HG03103 (cell line): ENCODE data around the gene ABCD4.

Experiments
- ATAC-seq: cut with Tn5 transposase; IDR thresholded peaks from one replicate; pipeline ENCODE4 v1.9.1; 2021; ENCODE audit warnings: low read depth; ENCODE audit not compliant: unreplicated experiment

ABCD4 gene

GRCh38 chr14:74261288-74261687 is 41.4 kb downstream of the ABCD4 start:
- no peak for ATAC-seq

GRCh38 chr14:74260525-74261233 is 42.1 kb downstream of the ABCD4 start:
- ATAC-seq = no peak

GRCh38 chr14:74259513-74259912 is 43.2 kb downstream of the ABCD4 start:
- no peak for ATAC-seq

- no peak for ATAC-seq
These were observed 44.0 kb downstream of the ABCD4 start for GRCh38 chr14:74258764-74259035.

- no peak for ATAC-seq
These were observed 44.6 kb downstream of the ABCD4 start for GRCh38 chr14:74257941-74258763.

- no peak for ATAC-seq
These were observed 45.4 kb downstream of the ABCD4 start for GRCh38 chr14:74257078-74257940.

GRCh38 chr14:74255281-74255680 is 47.5 kb downstream of the ABCD4 start:
- no peak for ATAC-seq

- no peak for ATAC-seq
These were observed 53.0 kb downstream of the ABCD4 start for GRCh38 chr14:74249433-74250375.

GRCh38 chr14:74248017-74248416 is 54.7 kb downstream of the ABCD4 start:
- no peak for ATAC-seq

- ATAC-seq = no peak
These were observed 56.2 kb downstream of the ABCD4 start for GRCh38 chr14:74246542-74246941.

GRCh38 chr14:74245292-74245691 is 57.4 kb downstream of the ABCD4 start:
- ATAC-seq = no peak

GRCh38 chr14:74244115-74244514 is 58.6 kb downstream of the ABCD4 start:
- no peak for ATAC-seq

GRCh38 chr14:74243051-74243450 is 59.7 kb downstream of the ABCD4 start:
- ATAC-seq = no peak

GRCh38 chr14:74242780-74243042 is 60.0 kb downstream of the ABCD4 start:
- no peak for ATAC-seq

- no peak for ATAC-seq
These were observed 60.5 kb downstream of the ABCD4 start for GRCh38 chr14:74242021-74242779.

- ATAC-seq = no peak
These were observed 61.1 kb downstream of the ABCD4 start for GRCh38 chr14:74241652-74242017.

GRCh38 chr14:74240794-74241651 is 61.7 kb downstream of the ABCD4 start:
- no peak for ATAC-seq

GRCh38 chr14:74239848-74240793 is 62.6 kb downstream of the ABCD4 start:
- no peak for ATAC-seq
